ENCODE results near the gene RAD51B.

Gene RAD51B

DNA sequence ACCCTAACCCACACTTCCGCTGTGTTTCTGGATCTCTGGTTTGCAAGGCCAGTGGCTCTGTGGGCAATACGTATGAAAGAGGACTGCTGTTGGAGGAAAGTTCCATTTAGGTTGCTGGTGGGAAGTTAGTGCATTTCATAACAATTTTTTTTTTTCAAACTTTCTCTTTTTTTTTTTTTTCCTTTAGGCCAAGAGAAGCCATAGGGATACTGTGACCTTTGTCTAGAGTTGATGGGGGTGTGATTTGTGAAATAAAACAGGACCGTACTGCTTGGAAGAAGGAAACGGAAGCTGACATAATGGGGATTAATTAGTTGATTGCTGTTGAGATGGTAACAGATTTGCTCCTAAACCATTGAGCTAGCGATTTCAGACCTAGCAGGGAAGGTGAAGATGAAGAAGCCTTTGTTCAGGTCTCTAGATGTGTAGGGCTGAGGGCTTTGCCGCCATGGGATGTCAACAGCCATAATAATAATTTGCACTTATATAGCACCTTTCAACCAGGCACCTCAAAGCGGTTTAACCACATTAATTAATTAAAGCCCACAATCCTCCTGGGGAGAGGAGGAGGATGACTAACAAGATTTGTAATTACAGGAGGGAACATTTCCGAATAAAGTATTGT, 658.0 kb downstream of the RAD51B start:
- no peak for DNase-seq

DNA sequence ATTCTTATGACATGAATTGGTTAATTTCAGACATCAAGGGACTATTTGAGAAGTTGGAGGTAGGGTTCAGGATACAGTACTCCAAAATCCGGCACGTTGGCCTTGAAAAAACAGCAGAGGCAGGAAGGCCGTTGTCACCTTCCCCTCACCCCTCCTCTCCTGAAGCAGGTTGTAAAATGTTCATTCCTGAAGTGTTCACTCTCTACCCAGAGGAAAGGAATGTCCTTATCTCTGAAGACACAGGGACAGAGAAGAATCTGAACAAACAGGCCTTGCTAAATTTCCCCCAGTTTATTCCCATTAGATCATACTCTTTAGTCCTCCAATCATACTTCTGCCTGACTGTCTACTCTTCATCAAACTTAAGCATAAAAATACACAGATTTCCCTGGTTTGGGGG, 659.7 kb downstream of the RAD51B start:
- DNase-seq: no peak

DNA sequence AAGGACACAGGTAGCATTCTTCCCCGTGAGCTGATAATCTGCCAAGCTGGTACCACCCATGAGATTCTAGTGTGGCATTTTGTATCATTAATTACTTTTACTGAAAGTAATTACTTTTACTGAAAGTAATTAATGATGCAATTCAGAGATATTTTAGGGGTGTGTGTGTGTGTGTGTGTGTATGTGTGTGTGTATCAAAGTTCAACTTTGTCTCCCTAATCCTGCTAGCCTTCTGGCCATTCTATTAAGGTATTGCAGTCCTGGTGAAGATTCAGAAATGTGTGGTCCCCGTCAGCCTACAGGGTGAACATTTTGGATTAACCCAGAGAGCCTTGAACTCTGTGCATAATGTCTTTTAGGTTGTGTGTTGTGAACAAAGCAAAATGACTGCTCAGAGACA, 662.4 kb downstream of the RAD51B start:
- DNase-seq: no peak

GRCh38 chr14:68482772-68483395, 663.3 kb downstream of the RAD51B start:
- DNase-seq: no peak

- no peak for DNase-seq
Measured at GRCh38 chr14:68486033-68486732, 666.6 kb downstream of the RAD51B start.

GRCh38 chr14:68486809-68487208, 667.2 kb downstream of the RAD51B start:
- no peak for DNase-seq

DNA sequence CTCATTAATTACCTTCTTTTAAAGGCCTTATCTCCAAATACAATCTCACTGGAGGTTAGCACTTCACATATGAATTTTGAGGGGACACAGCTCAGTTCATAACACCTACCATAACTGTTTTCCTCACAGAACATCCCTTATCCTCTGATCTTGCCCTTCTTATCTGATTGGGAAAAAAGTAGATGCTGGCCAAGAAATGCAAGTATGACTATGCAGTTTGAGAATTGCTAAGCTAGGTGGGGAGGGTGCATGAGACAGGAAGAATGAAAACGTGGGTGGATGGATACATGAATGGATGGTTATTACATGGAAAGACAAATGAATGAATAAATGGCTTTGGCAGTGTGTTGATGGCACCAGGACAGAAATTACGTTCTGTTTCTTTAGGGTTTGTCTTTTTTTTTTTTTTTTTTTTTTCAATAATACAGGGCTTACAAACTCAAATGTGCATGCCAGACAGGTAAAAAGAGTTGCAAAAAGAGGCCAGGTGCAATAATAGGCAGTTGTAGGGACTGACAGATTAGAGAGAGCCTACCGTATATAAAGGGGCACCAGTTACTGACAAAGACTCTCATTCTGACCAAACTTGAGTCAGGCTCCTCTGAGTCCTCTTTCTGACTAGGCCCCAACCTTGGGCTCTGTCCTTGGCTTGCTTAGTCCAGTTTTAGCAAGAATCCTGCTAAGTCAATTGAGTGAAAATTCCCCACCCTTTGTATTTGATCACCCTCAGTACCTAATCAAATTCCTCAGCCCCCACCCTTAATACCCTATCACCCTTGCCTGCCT, 668.4 kb downstream of the RAD51B start:
- DNase-seq: no peak

GRCh38 chr14:68491793-68492192, 672.2 kb downstream of the RAD51B start:
- no peak for DNase-seq

- DNase-seq: no peak
Measured at GRCh38 chr14:68492381-68493151, 673.0 kb downstream of the RAD51B start.

DNA sequence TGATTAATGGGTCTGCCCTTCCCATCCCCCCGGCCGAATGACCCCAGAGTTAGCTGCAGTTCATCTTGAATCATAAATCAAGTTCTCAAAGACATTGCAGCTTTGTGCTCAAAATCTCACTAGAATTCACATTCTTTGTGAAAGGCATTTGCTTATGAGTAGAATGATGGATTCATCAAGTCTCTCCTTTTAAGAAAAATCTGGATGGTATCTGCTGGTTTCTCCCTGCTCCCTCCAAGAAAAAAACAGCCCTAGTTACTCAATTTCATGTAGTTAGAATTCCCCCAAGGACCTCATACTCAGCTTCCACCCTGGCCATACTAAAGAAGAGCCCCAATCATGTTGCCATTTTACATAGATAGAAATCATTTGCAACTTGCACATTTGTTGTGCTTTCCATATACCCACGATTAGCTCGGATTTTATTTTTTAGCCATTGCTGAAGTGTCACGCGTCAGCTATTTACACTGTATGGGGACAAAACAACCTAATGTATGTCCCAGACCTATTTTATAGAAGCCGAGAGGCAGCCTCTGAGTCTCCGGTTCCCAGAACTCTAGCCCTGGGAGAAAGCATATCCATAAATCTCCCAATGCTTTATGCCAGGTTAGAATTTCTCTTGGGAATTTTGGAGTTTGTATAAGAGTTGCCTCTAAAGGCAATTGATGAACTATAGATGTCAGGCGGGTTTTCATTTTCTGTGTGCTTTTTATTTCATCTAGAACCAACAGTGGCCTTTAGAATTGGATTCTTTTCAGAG, 673.8 kb downstream of the RAD51B start:
- DNase-seq: no peak

DNA sequence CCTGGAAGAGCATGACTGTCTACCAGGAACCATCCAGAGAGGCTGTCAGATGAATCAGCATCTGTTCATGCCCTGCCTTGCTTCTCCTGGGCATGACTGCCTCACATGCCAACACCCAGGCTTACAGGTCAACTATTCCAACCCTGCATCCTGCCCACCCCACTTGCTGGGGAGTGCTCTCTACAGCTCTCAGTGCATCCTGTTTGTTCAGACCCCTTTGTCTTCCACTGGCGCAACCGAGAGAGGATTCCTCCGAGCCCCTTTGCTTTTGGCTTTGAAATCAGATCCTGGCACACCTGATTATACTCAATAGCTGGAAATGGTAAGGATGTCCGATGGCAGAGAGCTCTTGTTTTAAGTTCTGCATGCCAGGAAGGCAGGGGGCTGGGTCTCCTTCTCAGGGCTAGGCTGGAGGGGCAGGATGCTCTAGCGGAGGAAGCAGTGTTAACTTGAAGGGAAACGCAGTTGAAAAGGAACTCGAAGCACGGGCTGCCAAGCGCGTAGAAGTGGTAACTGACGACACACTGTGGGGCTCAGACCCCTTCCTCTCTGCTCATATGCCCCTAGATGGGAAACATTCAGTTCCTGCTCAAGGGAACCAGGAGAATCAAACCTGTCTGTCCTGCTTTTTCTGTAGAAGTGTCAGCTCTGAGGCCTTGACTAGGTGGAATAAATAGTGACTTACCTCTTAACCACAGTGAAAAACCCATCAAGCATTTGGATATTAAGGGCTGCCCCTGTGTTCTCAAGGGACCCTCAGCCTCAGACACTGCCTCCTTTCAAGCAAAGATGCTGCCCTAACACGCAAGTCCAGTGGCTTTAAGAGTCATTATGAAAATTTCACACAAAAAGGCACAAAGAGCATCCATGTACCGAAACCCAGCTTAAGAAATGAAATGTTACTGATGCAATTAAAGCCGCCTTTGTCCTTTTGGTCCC, 675.8 kb downstream of the RAD51B start:
- no peak for DNase-seq

- DNase-seq: no peak
Measured at GRCh38 chr14:68497011-68497410, 677.4 kb downstream of the RAD51B start.

DNA sequence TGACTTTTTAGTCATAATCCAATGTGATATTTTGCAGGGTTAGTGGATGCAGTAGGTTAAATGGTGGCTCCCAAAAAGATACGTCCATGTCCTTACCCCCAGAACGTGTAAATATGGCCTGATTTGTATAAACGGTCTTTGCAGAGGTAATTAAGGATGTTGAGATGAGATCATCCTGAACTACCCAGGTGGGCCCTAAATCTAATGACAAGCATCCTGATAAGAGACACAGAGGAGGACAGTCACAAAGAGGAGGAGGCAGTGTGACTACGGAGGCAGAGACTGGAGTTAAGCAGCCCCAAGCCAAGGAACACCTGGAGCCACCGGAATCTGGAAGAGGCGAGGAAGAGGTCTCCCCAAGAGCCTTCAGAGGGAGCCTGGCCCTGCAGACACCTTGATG, 679.9 kb downstream of the RAD51B start:
- no peak for DNase-seq

DNA sequence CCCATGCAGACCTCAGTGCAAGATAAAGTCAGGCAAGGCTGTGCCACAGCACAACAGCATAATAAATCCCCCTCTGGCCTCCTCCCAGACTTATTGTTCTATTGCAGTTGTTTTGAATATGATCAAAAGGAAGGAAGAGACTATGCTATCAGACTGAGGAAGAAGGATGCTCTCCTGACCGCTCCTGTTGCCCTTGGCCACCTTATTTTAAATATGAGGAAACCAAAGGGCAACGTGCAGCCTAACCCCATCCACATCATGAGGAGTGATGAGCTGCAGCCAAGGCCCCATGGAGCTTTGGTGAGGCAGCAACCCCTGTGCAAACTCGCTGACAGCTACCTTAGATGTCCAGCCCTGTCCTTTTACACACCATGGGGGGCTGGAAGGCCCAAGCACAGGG, 681.6 kb downstream of the RAD51B start:
- no peak for DNase-seq

- no peak for DNase-seq
Measured at GRCh38 chr14:68501614-68502052, 682.1 kb downstream of the RAD51B start.

DNA sequence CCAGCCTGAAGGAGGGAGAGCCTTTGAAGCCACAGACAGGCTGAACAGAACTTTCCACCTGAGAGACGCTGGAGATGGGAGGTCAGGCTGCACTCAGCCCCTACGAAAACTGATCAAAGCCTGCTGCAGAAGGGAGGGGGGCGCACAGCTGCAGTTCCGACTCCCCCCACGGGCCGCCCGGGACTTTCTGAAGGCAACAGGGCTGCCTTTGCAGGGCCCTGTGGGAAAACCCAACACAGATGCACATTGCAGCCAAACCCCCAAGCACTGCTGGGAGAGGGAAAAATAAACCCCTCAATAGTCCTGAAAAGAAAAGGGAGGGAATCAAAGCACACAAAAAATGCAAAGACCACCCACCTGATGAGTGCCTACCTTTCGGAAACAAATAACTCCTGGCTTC, 682.7 kb downstream of the RAD51B start:
- no peak for DNase-seq

DNA sequence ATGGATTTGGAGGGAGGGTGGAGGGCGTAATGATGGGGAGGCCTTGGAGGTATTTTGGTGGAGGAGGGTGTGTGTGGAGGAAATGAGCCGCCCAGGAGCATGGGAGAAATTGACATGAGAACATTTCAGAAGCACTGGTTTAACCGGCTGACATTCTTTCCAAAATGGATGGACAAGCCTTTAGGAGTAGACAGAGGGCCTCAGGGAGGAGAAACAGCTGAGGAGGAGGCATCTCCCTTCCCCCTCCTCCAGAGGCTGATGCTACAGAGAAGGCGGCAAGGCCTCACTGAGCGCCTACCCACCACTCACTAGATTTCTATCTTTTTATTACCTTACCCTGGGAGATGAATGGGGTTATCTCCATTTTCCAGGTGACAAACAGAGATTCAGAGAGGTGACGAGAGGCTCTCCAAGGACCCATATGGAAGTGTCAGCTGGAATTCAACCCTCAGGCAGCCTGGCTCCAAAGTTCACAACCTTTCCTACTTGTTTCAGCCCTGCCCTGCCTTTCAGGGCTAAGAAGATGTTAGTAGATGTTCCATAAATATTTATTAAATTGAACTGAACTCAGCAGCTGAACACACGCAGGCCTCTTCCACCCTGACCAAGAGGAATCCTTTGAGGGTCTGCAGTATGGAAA, 683.7 kb downstream of the RAD51B start:
- DNase-seq: no peak

DNA sequence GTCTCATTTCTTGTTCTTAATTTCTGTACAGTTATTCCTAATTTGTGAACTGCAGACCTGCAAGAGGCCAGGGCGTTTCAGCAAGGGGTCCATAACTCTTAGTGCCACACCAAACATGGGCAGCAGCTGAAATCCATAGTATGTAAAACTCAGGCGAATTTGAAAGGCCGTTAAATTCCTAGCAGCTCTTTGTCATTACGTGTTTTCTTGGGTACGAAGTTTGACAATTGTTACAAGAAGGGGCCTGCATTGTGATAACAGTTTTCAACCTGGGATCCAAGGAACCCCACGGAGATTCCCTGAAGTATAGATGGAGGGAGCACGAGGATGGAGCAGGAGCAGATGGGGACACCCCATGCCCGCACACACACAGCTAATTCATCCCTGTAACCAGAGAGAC, 685.3 kb downstream of the RAD51B start:
- DNase-seq: no peak

GRCh38 chr14:68506021-68506644, 686.6 kb downstream of the RAD51B start:
- DNase-seq: no peak
